Activated CD8-positive, alpha-beta T cell treated with anti-CD3 and anti-CD28 coated beads for 36 hours (primary cell): ENCODE data around the gene ZNF14. TPM values are rescaled to one million over a fixed set of nuclear protein-coding genes. Genes with fewer than 3 reads are reported as not detected.

Experiments
- ATAC-seq: fragments of 200-7000 bp; cut with Tn5 transposase; one replicate; pipeline ENCODE4 v1.10.0; 2021; ENCODE audit warnings: mild to moderate bottlenecking, moderate library complexity
- CTCF ChIA-PET: fragments of 350-600 bp; sonication (Branson Sonifier 250); formaldehyde crosslinking; loops from one replicate; lab custom pipeline; 2021; ENCODE audit warnings: antibody characterized with exemption; lab: Charles Lee
- POLR2A ChIA-PET: fragments of 350-600 bp; sonication (Branson Sonifier 250); formaldehyde crosslinking; loops from one replicate; lab custom pipeline; 2021; ENCODE audit warnings: antibody characterized with exemption; lab: Charles Lee
- DNase-seq: peaks from one replicate; pipeline ENCODE4 v3.0.0-alpha.2; 2020
- H3K27ac Mint-ChIP-seq: one replicate; pipeline ENCODE4 v1.8.0; 2021; ENCODE audit warnings: mild to moderate bottlenecking, mixed read lengths
- H3K27me3 Mint-ChIP-seq: one replicate; pipeline ENCODE4 v1.8.0; 2021; ENCODE audit warnings: mixed read lengths
- H3K36me3 Mint-ChIP-seq: one replicate; pipeline ENCODE4 v1.8.0; 2021; ENCODE audit warnings: low read depth, mixed read lengths
- H3K4me1 Mint-ChIP-seq: one replicate; pipeline ENCODE4 v1.8.0; 2021; ENCODE audit warnings: low read depth, mixed read lengths
- H3K4me3 Mint-ChIP-seq: one replicate; pipeline ENCODE4 v1.8.0; 2021; ENCODE audit warnings: mild to moderate bottlenecking, moderate library complexity, mixed read lengths
- H3K9me3 Mint-ChIP-seq: one replicate; pipeline ENCODE4 v1.8.0; 2021; ENCODE audit warnings: mixed read lengths
- CTCF ChIP-seq: fragments of 200-600 bp; IDR thresholded peaks from one replicate; pipeline ENCODE4 v1.8.0; 2022; ENCODE audit warnings: antibody characterized with exemption, mild to moderate bottlenecking
- intact Hi-C: fragments of 100-400 bp; cut with micrococcal nuclease; formaldehyde crosslinking; loops from one replicate; pipeline ENCODE4 v1.10.0; 2022
- total RNA-seq, 2 experiments: library from RNA; stranded (reverse); gene quantifications; one replicate each; pipeline ENCODE4 v1.2.3, GENCODE V29; 2021

The ZNF14 gene
- total RNA-seq, 2 experiments from 2014 or later: 8.6 to 9.3 TPM

DNA sequence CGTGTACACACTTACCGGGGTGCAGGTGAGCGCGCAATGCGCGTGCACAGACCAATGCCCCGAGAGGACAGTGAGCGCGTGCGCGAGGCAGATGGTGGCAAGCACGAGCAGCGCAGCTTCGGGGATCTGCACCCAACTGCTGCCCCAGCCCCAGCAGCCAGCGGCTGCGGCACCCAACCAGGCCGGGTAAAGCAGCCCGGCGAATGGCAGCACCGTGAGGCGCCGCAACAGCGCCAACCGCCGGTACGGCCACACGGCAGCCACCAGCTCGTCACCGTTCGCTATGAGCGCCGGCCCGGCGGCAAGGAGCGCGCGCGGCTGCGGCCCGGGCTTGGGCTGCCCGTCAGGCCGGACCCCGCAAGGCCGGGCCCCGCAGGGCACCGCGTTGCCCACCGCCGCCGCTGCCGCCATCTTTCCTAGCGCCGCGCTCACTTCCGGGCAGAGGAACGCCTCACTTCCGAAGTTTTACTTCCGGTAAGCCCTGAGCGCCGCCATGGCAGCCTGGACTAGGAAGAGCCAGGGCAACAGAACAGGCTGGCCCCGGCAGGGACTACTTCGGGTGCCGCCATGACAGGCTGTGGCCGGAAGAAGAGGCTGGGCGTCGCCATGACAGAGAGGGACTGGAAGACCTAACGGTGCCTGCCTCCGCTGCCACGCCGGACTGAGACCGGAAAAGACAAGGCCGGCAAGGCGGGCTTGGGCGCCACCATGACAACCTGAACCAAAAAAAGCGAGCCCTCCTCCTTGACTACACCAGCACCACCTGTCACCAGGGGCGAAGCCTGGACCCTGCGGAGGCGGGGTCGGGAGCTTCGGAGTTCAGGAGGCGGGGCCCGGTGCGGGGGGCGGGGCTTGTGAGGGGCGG is 69.4 kb downstream of the ZNF14 start, which contains the start of gene ATP13A1:
Gene ATP13A1 (minus strand): TSS at position 421 of the 865 bp plus-strand sequence. CDS start 10 bp downstream, at position 411.
- Mint-ChIP-seq H3K9me3 (no peaks in the 10 kb centered on the region), H3K27ac (peak within 1 kb of the TSS; percentile 97), H3K4me3 (peak within 1 kb of the TSS; percentile 88), H3K4me1 (peaks cover 29% of the 10 kb centered on the region), H3K27me3 (no peaks in the 10 kb centered on the region), H3K36me3 (peaks cover 43% of the 10 kb centered on the region)
- ATAC-seq (peak; percentile 69), DNase-seq (peak; percentile 95)
- intact Hi-C loops: loop anchor here (10.0 kb wide), 1 partner anchor 151 kb away; no protein-coding TSS in a partner anchor
- TF ChIP-seq CTCF: no peak
- ChIA-PET CTCF (interaction anchor here (1.1 to 3.5 kb wide), 4 partner anchors 19 to 296 kb away, joined by 3 to 14 read pairs (median 3); partner anchors contain the start of gene GMIP), POLR2A (interaction anchor here (0.6 to 2.8 kb wide), 19 partner anchors 12 to 253 kb away, joined by 3 to 23 read pairs (median 3); partner anchors contain the start of genes GMIP, LPAR2, ZNF14 and ZNF253)

GRCh38 chr19:19662871-19663255 is 70.0 kb downstream of the ZNF14 start:
- DNase-seq (no peak), ATAC-seq (peak; percentile 0)
- H3K9me3 Mint-ChIP-seq: no peaks in the 10 kb centered on the region
- ChIA-PET POLR2A (interaction anchor here (0.6 to 2.8 kb wide), 17 partner anchors 11 to 253 kb away, joined by 3 to 23 read pairs (median 4); partner anchors contain the start of genes GMIP, LPAR2, ZNF14 and ZNF253), CTCF (interaction anchor here (1.1 to 3.5 kb wide), 5 partner anchors 19 to 296 kb away, joined by 3 to 14 read pairs (median 3); partner anchors contain the start of gene GMIP)
- no peak for TF ChIP-seq CTCF
- intact Hi-C loops: loop anchor here (10.0 kb wide), 1 partner anchor 152 kb away; no protein-coding TSS in a partner anchor
- H3K36me3 Mint-ChIP-seq: peaks cover 46% of the 10 kb centered on the region
- H3K27me3 Mint-ChIP-seq: no peaks in the 10 kb centered on the region
- H3K27ac Mint-ChIP-seq: peak overlapping the region; percentile 94
- H3K4me1 Mint-ChIP-seq: peaks cover 27% of the 10 kb centered on the region
- peak overlapping the region; percentile 88 for H3K4me3 Mint-ChIP-seq

- Mint-ChIP-seq H3K27ac (peak overlapping the region; percentile 94), H3K4me3 (peak overlapping the region; percentile 88), H3K27me3 (no peaks in the 10 kb centered on the region), H3K9me3 (no peaks in the 10 kb centered on the region), H3K4me1 (peaks cover 24% of the 10 kb centered on the region), H3K36me3 (peaks cover 44% of the 10 kb centered on the region)
- ChIA-PET POLR2A (interaction anchor here (0.6 to 2.8 kb wide), 16 partner anchors 11 to 252 kb away, joined by 3 to 23 read pairs (median 4); partner anchors contain the start of genes LPAR2, ZNF253 and ZNF506), CTCF (interaction anchor here (0.7 to 3.5 kb wide), 8 partner anchors 18 to 297 kb away, joined by 3 to 14 read pairs (median 3); partner anchors contain the start of genes GMIP and ZNF14)
- TF ChIP-seq CTCF: no peak
- intact Hi-C loops: loop anchor here (10.0 kb wide), 1 partner anchor 152 kb away; no protein-coding TSS in a partner anchor
- ATAC-seq: no peak
- no peak for DNase-seq
Observed at GRCh38 chr19:19662344-19662743, 70.6 kb downstream of the ZNF14 start.

DNA sequence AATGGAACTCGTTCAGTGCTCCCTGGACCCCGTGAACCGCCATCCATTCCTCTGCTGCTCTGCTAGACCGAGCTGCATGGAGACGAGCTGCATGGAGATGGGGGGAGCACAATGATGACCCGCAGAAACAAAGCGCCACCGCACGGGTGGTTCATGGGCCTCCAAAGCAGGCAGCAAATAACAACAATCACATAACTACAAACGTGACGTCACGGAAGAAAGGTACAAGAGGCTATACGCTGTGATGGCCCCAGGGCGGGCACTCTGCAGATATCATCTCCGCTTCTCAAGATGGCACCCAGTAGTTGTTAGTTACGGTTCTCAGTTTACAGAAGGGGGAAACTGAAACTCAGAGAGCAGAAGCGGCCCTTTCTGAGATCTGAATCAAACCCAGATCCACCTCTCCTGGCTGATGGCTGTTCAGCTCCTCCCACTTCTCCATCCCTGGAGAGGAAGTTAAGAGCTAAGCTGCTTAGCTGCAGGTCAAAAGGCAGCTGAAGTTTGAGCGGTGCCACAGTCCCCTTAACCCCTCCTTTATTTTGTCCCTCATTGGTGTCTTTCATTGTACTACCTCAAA is 71.1 kb downstream of the ZNF14 start:
- CTCF ChIA-PET: interaction anchor here (0.7 to 3.5 kb wide), 6 partner anchors 18 to 297 kb away, joined by 3 to 14 read pairs (median 4); partner anchors contain the start of gene ZNF14
- Mint-ChIP-seq H3K27me3 (no peaks in the 10 kb centered on the region), H3K9me3 (no peaks in the 10 kb centered on the region), H3K4me1 (peaks cover 23% of the 10 kb centered on the region), H3K36me3 (peaks cover 44% of the 10 kb centered on the region), H3K4me3 (peak overlapping the region; percentile 88), H3K27ac (peak overlapping the region; percentile 94)
- DNase-seq (peak; percentile 61), ATAC-seq (peak; percentile 33)
- intact Hi-C loops: loop anchor here (10.0 kb wide), 1 partner anchor 153 kb away; no protein-coding TSS in a partner anchor
- no peak for TF ChIP-seq CTCF
- POLR2A ChIA-PET: interaction anchor here (0.5 to 2.8 kb wide), 11 partner anchors 10 to 286 kb away, joined by 3 to 23 read pairs (median 5); partner anchors contain the start of genes LPAR2, ZNF253 and ZNF506
